Spleen (tissue), 7 donors: ENCODE data around the gene ACAD9.

Experiments used
- POLR2A ChIP-seq, 3 donors: fragments of 450-650 bp; IDR thresholded peaks; one replicate each; pipeline ENCODE4 v1.5.1; 2017; ENCODE audit warnings: antibody characterized with exemption in 3 of 3, mild to moderate bottlenecking in 1 of 3
- POLR2AphosphoS5 ChIP-seq, 3 donors: sonication (generic); formaldehyde crosslinking; IDR thresholded peaks; one replicate each; pipeline ENCODE4 v1.5.1; 2017; ENCODE audit warnings: antibody characterized with exemption in 3 of 3
- TF ChIP-seq, protein P1 (sequence below), 11 experiments: fragments of 200-600 bp in 7 of 11; fragments of 450-650 bp in 4 of 11; sonication (generic) in 4 of 11; IDR thresholded peaks in 8 of 11; conservative IDR thresholded peaks in 3 of 11; 1 replicate in 7 of 11; 2 replicates in 4 of 11; pipeline versions ENCODE4 v1.4.0 to v1.8.0; 2016 to 2021; ENCODE audit warnings: antibody characterized with exemption in 11 of 11, inconsistent platforms in 4 of 11, mild to moderate bottlenecking in 1 of 11
- donor health status: DM: no; HTN: no; CAD: no; lungs with moderate emphysema.
- donor health status: DM: no; HTN: no; CAD: no.
- donor health status: DM: no; HTN: no; CAD: no.

DNA sequence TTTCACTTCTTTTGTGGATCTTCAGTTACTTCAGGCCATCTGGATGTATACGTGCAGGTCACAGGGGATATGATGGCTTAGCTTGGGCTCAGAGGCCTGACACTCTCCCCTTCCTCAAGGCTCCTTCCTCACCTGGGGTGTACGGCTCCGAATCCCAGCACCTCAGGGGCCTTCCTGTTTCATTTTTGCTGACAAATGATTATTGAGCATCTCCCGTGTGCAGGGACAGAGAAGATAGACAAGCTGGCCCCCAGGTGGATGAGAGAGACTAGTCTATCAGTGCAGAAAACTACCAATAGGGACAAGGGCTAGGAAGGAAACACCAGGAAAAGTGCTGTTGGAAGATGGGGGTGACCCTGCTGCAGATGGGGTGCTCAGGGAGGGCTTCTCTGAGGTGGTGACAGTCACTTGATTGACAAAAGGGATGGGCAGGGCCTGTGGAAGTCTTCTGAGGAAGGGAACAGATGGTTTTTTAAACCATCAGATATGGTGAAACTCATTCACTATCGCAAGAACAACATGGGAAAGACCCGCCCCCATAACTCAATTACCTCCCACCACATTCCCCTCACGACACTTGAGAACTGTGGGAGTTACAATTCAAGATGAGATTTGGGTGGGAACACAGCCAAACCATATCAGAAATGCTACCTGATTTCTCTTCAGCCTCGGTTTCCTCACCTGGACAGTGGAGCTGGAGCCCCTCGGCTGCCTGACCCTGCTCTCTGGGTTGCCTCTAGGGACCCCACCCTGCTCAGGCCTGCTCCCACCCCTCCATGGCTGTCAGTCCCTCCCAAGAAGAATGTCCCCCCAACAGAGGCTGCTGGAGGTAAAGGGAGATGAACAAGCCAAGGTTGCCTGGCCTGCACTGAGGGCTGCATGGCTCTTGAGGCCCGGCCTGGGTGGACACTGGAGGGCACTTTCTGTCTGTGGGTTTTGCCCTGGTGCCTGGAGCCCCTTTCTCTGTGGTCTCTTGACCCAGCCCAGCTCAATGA is 37.2 kb upstream of the ACAD9 start:
- TF ChIP-seq, protein P1, sequence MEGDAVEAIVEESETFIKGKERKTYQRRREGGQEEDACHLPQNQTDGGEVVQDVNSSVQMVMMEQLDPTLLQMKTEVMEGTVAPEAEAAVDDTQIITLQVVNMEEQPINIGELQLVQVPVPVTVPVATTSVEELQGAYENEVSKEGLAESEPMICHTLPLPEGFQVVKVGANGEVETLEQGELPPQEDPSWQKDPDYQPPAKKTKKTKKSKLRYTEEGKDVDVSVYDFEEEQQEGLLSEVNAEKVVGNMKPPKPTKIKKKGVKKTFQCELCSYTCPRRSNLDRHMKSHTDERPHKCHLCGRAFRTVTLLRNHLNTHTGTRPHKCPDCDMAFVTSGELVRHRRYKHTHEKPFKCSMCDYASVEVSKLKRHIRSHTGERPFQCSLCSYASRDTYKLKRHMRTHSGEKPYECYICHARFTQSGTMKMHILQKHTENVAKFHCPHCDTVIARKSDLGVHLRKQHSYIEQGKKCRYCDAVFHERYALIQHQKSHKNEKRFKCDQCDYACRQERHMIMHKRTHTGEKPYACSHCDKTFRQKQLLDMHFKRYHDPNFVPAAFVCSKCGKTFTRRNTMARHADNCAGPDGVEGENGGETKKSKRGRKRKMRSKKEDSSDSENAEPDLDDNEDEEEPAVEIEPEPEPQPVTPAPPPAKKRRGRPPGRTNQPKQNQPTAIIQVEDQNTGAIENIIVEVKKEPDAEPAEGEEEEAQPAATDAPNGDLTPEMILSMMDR (IDR thresholded peaks at IDR 0.05 in 8 of 11, conservative IDR thresholded peaks at IDR 0.05 in 3 of 11): no peak
- TF ChIP-seq POLR2A (IDR thresholded peaks at IDR 0.05): no peak
- no peak for TF ChIP-seq POLR2AphosphoS5 (IDR thresholded peaks at IDR 0.05)
